SU-DHL-6 (cell line): ENCODE measurements around the gene ZCCHC4.

Experiments used
- H2AFZ ChIP-seq: fragments of 200-600 bp; sonication (generic); 2 replicates; pipeline ENCODE4 v1.6.1; 2014; ENCODE audit warnings: low read depth, mild to moderate bottlenecking, moderate library complexity, mixed read lengths, antibody characterized with exemption, low read length; ENCODE audit not compliant: severe bottlenecking
- H3F3A ChIP-seq: fragments of 200-600 bp; shearing (Covaris generic); 2 replicates; pipeline ENCODE4 v1.6.0; 2016; ENCODE audit warnings: antibody characterized with exemption, mild to moderate bottlenecking; ENCODE audit not compliant: insufficient read depth
- H3K27ac ChIP-seq: fragments of 200-600 bp; sonication (generic); 2 replicates; pipeline ENCODE4 v1.5.1; 2016; ENCODE audit warnings: low read depth, mild to moderate bottlenecking, low read length, moderate library complexity, mixed read lengths
- H3K27me3 ChIP-seq: fragments of 200-600 bp; sonication (generic), shearing (Covaris generic); 2 replicates; pipeline ENCODE4 v1.6.0; 2014; ENCODE audit warnings: mild to moderate bottlenecking, low read length
- H3K36me3 ChIP-seq: fragments of 200-600 bp; sonication (generic); 2 replicates; pipeline ENCODE4 v1.6.1; 2014; ENCODE audit warnings: mild to moderate bottlenecking, low read length, mixed read lengths
- H3K4me2 ChIP-seq: fragments of 300-600, 200-600 bp; shearing (Covaris generic), sonication (generic); 2 replicates; pipeline ENCODE4 v1.6.0; 2014; ENCODE audit warnings: low read length, low read depth, mild to moderate bottlenecking; ENCODE audit not compliant: poor library complexity, severe bottlenecking
- H3K4me3 ChIP-seq: fragments of 200-600 bp; sonication (generic); 2 replicates; pipeline ENCODE4 v1.5.1; 2014; ENCODE audit warnings: antibody characterized with exemption, low read length, mild to moderate bottlenecking, mixed read lengths; ENCODE audit not compliant: insufficient read depth, poor library complexity, severe bottlenecking
- H3K79me2 ChIP-seq: fragments of 200-600 bp; sonication (generic); 2 replicates; pipeline ENCODE4 v1.6.1; 2014; ENCODE audit warnings: mild to moderate bottlenecking, low read length, moderate library complexity; ENCODE audit not compliant: insufficient read depth
- H3K9ac ChIP-seq: fragments of 200-600 bp; sonication (generic); 2 replicates; pipeline ENCODE4 v1.7.0; 2014; ENCODE audit warnings: mild to moderate bottlenecking, low read length
- H3K9me2 ChIP-seq: fragments of 200-600 bp; sonication (generic); replicated peaks from 2 replicates; pipeline ENCODE4 v1.6.1; 2014; ENCODE audit warnings: low read length; ENCODE audit not compliant: insufficient read depth
- H3K9me3 ChIP-seq: fragments of 200-600 bp; sonication (generic); 2 replicates; pipeline ENCODE4 v1.6.1; 2014; ENCODE audit warnings: low read length, mixed read lengths; ENCODE audit not compliant: insufficient read depth
- H4K20me1 ChIP-seq: fragments of 200-600 bp; sonication (generic); 2 replicates; pipeline ENCODE4 v1.6.1; 2014; ENCODE audit warnings: low read depth, mild to moderate bottlenecking, antibody characterized with exemption, low read length, moderate library complexity, mixed read lengths
- EZH2phosphoT487 ChIP-seq: fragments of 200-600 bp; sonication (generic), shearing (Covaris generic); conservative IDR thresholded peaks from 2 replicates; pipeline ENCODE4 v1.6.1; 2018; ENCODE audit warnings: mild to moderate bottlenecking, antibody characterized with exemption, low read length, moderate library complexity, mixed read lengths
- TF ChIP-seq, protein P1 (sequence below): fragments of 200-600 bp; sonication (generic); IDR thresholded peaks from one replicate; pipeline ENCODE4 v1.5.1; 2017; ENCODE audit warnings: antibody characterized with exemption, mild to moderate bottlenecking, low read length, moderate library complexity; ENCODE audit not compliant: insufficient read depth, poor library complexity, severe bottlenecking

Gene ZCCHC4

DNA sequence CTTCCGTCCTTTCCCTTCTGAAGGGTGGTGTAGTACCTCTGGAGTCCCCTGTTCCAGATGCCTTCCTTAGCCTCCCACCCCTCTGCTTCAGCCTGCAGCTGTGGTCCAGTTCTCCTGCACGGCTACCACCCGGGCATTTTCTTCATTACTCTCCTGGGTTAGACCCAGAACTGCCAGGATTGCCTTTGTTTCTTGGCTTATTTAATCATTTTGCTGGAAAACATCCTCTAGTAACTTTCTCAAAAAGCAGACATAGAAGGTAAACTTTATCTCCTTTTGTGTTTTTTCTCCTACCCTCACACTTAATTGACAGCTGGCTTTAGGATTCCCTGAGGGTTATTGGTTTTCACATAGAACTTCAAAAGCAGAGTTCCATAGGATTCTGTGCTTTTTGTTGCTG, 84.7 kb downstream of the ZCCHC4 start:
- no peaks in the 10 kb centered on the region for H3F3A ChIP-seq
- no peaks in the 10 kb centered on the region for H4K20me1 ChIP-seq
- no peak overlapping the region for H2AFZ ChIP-seq
- H3K4me2 ChIP-seq = no peak overlapping the region
- H3K9me2 ChIP-seq = no peaks in the 10 kb centered on the region
- no peak overlapping the region for H3K27ac ChIP-seq
- H3K9me3 ChIP-seq = no peaks in the 10 kb centered on the region
- no peaks in the 10 kb centered on the region for H3K27me3 ChIP-seq
- peaks cover 63% of the 10 kb centered on the region for H3K36me3 ChIP-seq
- H3K9ac ChIP-seq = no peak overlapping the region
- TF ChIP-seq, protein P1, sequence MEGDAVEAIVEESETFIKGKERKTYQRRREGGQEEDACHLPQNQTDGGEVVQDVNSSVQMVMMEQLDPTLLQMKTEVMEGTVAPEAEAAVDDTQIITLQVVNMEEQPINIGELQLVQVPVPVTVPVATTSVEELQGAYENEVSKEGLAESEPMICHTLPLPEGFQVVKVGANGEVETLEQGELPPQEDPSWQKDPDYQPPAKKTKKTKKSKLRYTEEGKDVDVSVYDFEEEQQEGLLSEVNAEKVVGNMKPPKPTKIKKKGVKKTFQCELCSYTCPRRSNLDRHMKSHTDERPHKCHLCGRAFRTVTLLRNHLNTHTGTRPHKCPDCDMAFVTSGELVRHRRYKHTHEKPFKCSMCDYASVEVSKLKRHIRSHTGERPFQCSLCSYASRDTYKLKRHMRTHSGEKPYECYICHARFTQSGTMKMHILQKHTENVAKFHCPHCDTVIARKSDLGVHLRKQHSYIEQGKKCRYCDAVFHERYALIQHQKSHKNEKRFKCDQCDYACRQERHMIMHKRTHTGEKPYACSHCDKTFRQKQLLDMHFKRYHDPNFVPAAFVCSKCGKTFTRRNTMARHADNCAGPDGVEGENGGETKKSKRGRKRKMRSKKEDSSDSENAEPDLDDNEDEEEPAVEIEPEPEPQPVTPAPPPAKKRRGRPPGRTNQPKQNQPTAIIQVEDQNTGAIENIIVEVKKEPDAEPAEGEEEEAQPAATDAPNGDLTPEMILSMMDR = no peak
- TF ChIP-seq EZH2phosphoT487 = no peak
- H3K4me3 ChIP-seq = no peak overlapping the region
- H3K79me2 ChIP-seq = no peaks in the 10 kb centered on the region

DNA sequence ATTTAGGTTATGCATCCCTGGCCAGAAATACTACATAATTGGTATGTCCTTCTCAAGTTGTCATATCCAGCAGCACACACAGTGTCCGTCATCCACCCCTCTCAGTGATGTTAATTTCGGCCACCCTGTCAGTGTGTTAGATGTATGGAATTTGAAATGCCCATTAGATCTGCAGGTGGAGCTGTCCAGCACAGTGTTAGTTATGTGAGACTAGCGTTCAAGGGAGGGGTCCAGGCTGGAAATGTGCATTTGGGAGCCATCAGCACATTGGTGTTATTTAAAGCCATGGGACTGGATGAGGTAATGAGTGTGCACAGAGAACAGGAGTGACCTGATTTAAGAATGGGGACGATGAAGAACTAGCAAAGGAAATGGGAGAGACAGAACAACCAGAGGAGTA, 86.9 kb downstream of the ZCCHC4 start:
- no peaks in the 10 kb centered on the region for H3K27me3 ChIP-seq
- H3K9me2 ChIP-seq = no peaks in the 10 kb centered on the region
- H2AFZ ChIP-seq = no peak overlapping the region
- H3K4me3 ChIP-seq = no peak overlapping the region
- TF ChIP-seq, protein P1 = no peak
- no peak for TF ChIP-seq EZH2phosphoT487
- no peak overlapping the region for H3K4me2 ChIP-seq
- H4K20me1 ChIP-seq = no peaks in the 10 kb centered on the region
- H3F3A ChIP-seq = no peaks in the 10 kb centered on the region
- H3K9me3 ChIP-seq = no peaks in the 10 kb centered on the region
- H3K79me2 ChIP-seq = no peaks in the 10 kb centered on the region
- H3K27ac ChIP-seq = no peak overlapping the region
- H3K9ac ChIP-seq = no peak overlapping the region
- H3K36me3 ChIP-seq = peaks cover 64% of the 10 kb centered on the region

DNA sequence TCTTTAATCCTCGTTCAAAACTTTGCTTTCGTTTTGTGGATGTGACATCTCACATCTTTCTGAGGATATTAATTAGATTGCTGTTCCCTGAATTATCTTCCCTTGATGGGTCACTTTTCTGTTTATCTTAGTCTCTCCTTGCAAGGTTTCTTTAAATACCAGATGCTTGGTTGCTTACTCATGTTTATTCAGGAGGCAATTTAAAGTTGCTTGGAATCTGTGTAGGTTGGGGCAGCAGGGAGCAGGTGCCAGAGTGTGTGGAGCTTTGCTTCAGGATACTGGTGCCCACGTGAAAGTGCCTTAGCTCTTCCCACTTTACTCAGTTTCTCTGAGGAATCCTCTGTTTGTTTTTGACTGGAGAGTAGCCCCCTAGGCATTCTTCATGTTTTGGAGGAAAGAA, 88.5 kb downstream of the ZCCHC4 start:
- Histone ChIP-seq H3F3A (no peaks in the 10 kb centered on the region), H3K27me3 (no peaks in the 10 kb centered on the region), H3K9me3 (no peaks in the 10 kb centered on the region), H3K27ac (no peak overlapping the region), H3K9me2 (no peaks in the 10 kb centered on the region), H3K4me2 (no peak overlapping the region), H4K20me1 (no peaks in the 10 kb centered on the region), H3K9ac (no peak overlapping the region), H2AFZ (no peak overlapping the region), H3K4me3 (no peak overlapping the region), H3K36me3 (peaks cover 58% of the 10 kb centered on the region), H3K79me2 (no peaks in the 10 kb centered on the region)
- TF ChIP-seq, protein P1 = no peak
- TF ChIP-seq EZH2phosphoT487 = no peak

DNA sequence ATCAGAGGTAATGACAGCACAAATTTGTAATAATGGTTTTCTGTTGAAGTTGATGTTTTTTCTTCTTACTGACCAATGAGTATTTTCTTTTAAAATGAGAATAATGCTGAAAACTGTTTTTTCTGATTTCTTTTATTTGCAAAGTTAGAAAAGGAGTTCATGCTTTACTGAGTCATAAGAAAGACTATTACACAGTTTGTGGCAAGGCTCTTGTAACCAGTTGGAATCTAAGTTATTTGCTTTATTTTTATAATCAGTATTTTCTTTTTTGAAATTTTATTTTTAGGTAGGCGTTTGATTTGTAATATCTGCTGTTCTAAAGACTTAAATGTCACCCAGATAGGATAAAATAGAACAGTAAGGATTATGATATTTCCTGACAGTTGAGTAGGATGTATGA, 89.9 kb downstream of the ZCCHC4 start:
- H3K27ac ChIP-seq = no peak overlapping the region
- no peak overlapping the region for H3K9ac ChIP-seq
- no peaks in the 10 kb centered on the region for H3K27me3 ChIP-seq
- H3K9me3 ChIP-seq = no peaks in the 10 kb centered on the region
- H3K79me2 ChIP-seq = no peaks in the 10 kb centered on the region
- no peaks in the 10 kb centered on the region for H3K9me2 ChIP-seq
- H4K20me1 ChIP-seq = no peaks in the 10 kb centered on the region
- H3K4me3 ChIP-seq = no peak overlapping the region
- H3K36me3 ChIP-seq = peaks cover 57% of the 10 kb centered on the region
- no peak overlapping the region for H3K4me2 ChIP-seq
- H3F3A ChIP-seq = no peaks in the 10 kb centered on the region
- H2AFZ ChIP-seq = no peak overlapping the region
- TF ChIP-seq, protein P1 = no peak
- no peak for TF ChIP-seq EZH2phosphoT487
